Measurements from ENCODE around the gene ATP2A1. TPM values are rescaled to one million over a fixed set of nuclear protein-coding genes. Genes with fewer than 3 reads are reported as not detected.

The ATP2A1 gene
- total and polyA plus RNA-seq, 2 of the 4 experiments (the other 2 are of a cell fraction) = under 0.01 to 0.63 TPM

- peak; percentile 86 for TF ChIP-seq CTCF (conservative IDR thresholded peaks at IDR 0.05; ENCODE audit: low read depth, low read length)
- TF ChIP-seq RCOR1 (IDR thresholded peaks at IDR 0.05; ENCODE audit: insufficient replicate concordance, low read length) = peak; percentile 73
- TF ChIP-seq MXI1 (IDR thresholded peaks at IDR 0.05; ENCODE audit: borderline replicate concordance, low read depth, low read length) = peak; percentile 42; the same call in 1 of the 2 replicates
Measured at GRCh38 chr16:28846080-28846932, 32.0 kb upstream of the ATP2A1 start, which contains the start of gene TUFM (continued).
